PFSK-1 (cell line): ENCODE measurements around the gene GMEB2.

Experiments
- FOXP2 ChIP-seq: optimal IDR thresholded peaks from 2 replicates; pipeline ENCODE3; 2011; ENCODE audit warnings: borderline replicate concordance, control low read depth, inconsistent platforms; ENCODE audit not compliant: insufficient read depth; ENCODE audit errors: extremely low read length, extremely low read depth
- POLR2AphosphoS5 ChIP-seq: IDR thresholded peaks from 2 replicates; pipeline ENCODE4 v1.6.1; 2012; ENCODE audit warnings: low read depth, mild to moderate bottlenecking, control low read depth, low read length, moderate library complexity
- REST ChIP-seq, 2 experiments: IDR thresholded peaks; 2 replicates each; pipeline versions ENCODE4 v1.6.1 to v1.8.0; 2011 to 2012; ENCODE audit warnings: low read depth in 2 of 2, low read length in 2 of 2, control low read depth in 1 of 2, inconsistent platforms in 1 of 2, mild to moderate bottlenecking in 1 of 2, moderate library complexity in 1 of 2; ENCODE audit not compliant: insufficient read depth in 1 of 2
- SIN3A ChIP-seq: IDR thresholded peaks from 2 replicates; pipeline ENCODE4 v1.6.1; 2012; ENCODE audit warnings: mild to moderate bottlenecking, low read length, moderate library complexity, borderline replicate concordance; ENCODE audit not compliant: insufficient read depth
- TAF1 ChIP-seq: IDR thresholded peaks from 2 replicates; pipeline ENCODE4 v1.6.1; 2012; ENCODE audit warnings: low read length, control low read depth, borderline replicate concordance; ENCODE audit not compliant: insufficient read depth

Gene GMEB2

GRCh38 chr20:63606686-63607085, 20.2 kb downstream of the GMEB2 start:
- TF ChIP-seq REST (IDR thresholded peaks at IDR 0.05; ENCODE audit: insufficient read depth in 1 of 2, low read depth in 2 of 2, low read length in 2 of 2) (no peak), POLR2AphosphoS5 (no peak), FOXP2 (no peak), TAF1 (no peak), SIN3A (no peak)

- TF ChIP-seq SIN3A (no peak), REST (IDR thresholded peaks at IDR 0.05; ENCODE audit: insufficient read depth in 1 of 2, low read depth in 2 of 2, low read length in 2 of 2) (no peak), POLR2AphosphoS5 (no peak), TAF1 (no peak), FOXP2 (no peak)
These were observed 24.6 kb downstream of the GMEB2 start for GRCh38 chr20:63602321-63602720.

- TF ChIP-seq FOXP2, result no peak
These were observed 27.4 kb downstream of the GMEB2 start for GRCh38 chr20:63599396-63600050.

- no peak for TF ChIP-seq TAF1
- no peak for TF ChIP-seq REST (IDR thresholded peaks at IDR 0.05; ENCODE audit: insufficient read depth in 1 of 2, low read depth in 2 of 2, low read length in 2 of 2)
- TF ChIP-seq FOXP2, result no peak
- no peak for TF ChIP-seq POLR2AphosphoS5
- no peak for TF ChIP-seq SIN3A
These were observed 28.2 kb downstream of the GMEB2 start for GRCh38 chr20:63598479-63599395.

- TF ChIP-seq REST (IDR thresholded peaks at IDR 0.05; ENCODE audit: insufficient read depth in 1 of 2, low read depth in 2 of 2, low read length in 2 of 2) (no peak), TAF1 (no peak), FOXP2 (no peak), SIN3A (no peak), POLR2AphosphoS5 (no peak)
These were observed 29.0 kb downstream of the GMEB2 start for GRCh38 chr20:63597651-63598478.
